Neural cell (in vitro differentiated cells): ENCODE measurements around the gene GPRC5B. TPM values are rescaled to one million over a fixed set of nuclear protein-coding genes. Genes with fewer than 3 reads are reported as not detected.

Source experiments
- H2AFZ ChIP-seq: fragments of 200-600, 300-800 bp; sonication (generic), shearing (Covaris generic); 2 replicates; pipeline ENCODE4 v1.6.0; 2014; ENCODE audit warnings: low read depth, mild to moderate bottlenecking, antibody characterized with exemption, low read length, moderate library complexity
- H3F3A ChIP-seq: fragments of 200-600 bp; shearing (Covaris generic); 2 replicates; pipeline ENCODE4 v1.6.1; 2016; ENCODE audit warnings: mild to moderate bottlenecking, moderate library complexity, mixed read lengths, antibody characterized with exemption, low read length; ENCODE audit not compliant: insufficient read depth, poor library complexity, severe bottlenecking
- H3K27ac ChIP-seq: fragments of 200-600, 300-800 bp; sonication (generic), shearing (Covaris generic); 2 replicates; pipeline ENCODE4 v1.5.1; 2014; ENCODE audit warnings: mild to moderate bottlenecking, low read length, moderate library complexity
- H3K27me3 ChIP-seq: fragments of 300-800, 200-600 bp; sonication (generic), shearing (Covaris generic); 2 replicates; pipeline ENCODE4 v1.6.0; 2014; ENCODE audit warnings: mild to moderate bottlenecking, low read depth, low read length, moderate library complexity; ENCODE audit not compliant: insufficient read depth
- H3K36me3 ChIP-seq: fragments of 300-800, 200-600 bp; sonication (generic), shearing (Covaris generic); 2 replicates; pipeline ENCODE4 v1.5.1; 2014; ENCODE audit warnings: mild to moderate bottlenecking, antibody characterized with exemption, low read length, moderate library complexity; ENCODE audit not compliant: insufficient read depth
- H3K4me2 ChIP-seq: fragments of 300-800, 200-600 bp; sonication (generic), shearing (Covaris generic); 2 replicates; pipeline ENCODE4 v1.6.0; 2014; ENCODE audit warnings: mild to moderate bottlenecking, low read length
- H3K4me3 ChIP-seq: fragments of 300-800, 200-600 bp; sonication (generic), shearing (Covaris generic); 2 replicates; pipeline ENCODE4 v1.5.1; 2014; ENCODE audit warnings: mild to moderate bottlenecking, low read length, moderate library complexity
- H3K79me2 ChIP-seq: fragments of 200-600 bp; shearing (Covaris generic); replicated peaks from 2 replicates; pipeline ENCODE4 v1.6.0; 2014; ENCODE audit warnings: mild to moderate bottlenecking, low read length, moderate library complexity; ENCODE audit not compliant: insufficient read depth
- H3K9ac ChIP-seq: fragments of 300-800, 200-600 bp; sonication (generic), shearing (Covaris generic); 2 replicates; pipeline ENCODE4 v1.6.1; 2016; ENCODE audit warnings: mild to moderate bottlenecking, low read length, mixed read lengths
- H3K9me2 ChIP-seq: fragments of 200-600 bp; shearing (Covaris generic); 2 replicates; pipeline ENCODE4 v1.6.1; 2016; ENCODE audit warnings: mild to moderate bottlenecking, low read length, mixed read lengths; ENCODE audit not compliant: insufficient read depth
- H3K9me3 ChIP-seq: fragments of 200-600, 300-800 bp; sonication (generic), shearing (Covaris generic); 2 replicates; pipeline ENCODE4 v1.6.1; 2016; ENCODE audit warnings: mild to moderate bottlenecking, mixed run types, low read length, moderate library complexity, mixed read lengths
- H4K20me1 ChIP-seq: fragments of 200-600 bp; shearing (Covaris generic); 2 replicates; pipeline ENCODE4 v1.6.1; 2016; ENCODE audit warnings: mild to moderate bottlenecking, mixed run types; ENCODE audit not compliant: insufficient read depth
- CTCF ChIP-seq: fragments of 450-650 bp; IDR thresholded peaks from 2 replicates; pipeline ENCODE4 v1.5.1; 2014; ENCODE audit warnings: antibody characterized with exemption, mild to moderate bottlenecking, moderate library complexity; ENCODE audit not compliant: poor library complexity, severe bottlenecking
- EP300 ChIP-seq: fragments of 450-650 bp; conservative IDR thresholded peaks from 2 replicates; pipeline ENCODE4 v1.6.1; 2014; ENCODE audit warnings: antibody characterized with exemption, mild to moderate bottlenecking, moderate library complexity; ENCODE audit not compliant: poor library complexity, severe bottlenecking
- EZH2 ChIP-seq: fragments of 200-600, 300-800 bp; shearing (Covaris generic), sonication (generic); IDR thresholded peaks from 2 replicates; pipeline ENCODE4 v1.6.1; 2014; ENCODE audit warnings: antibody characterized with exemption, low read length, borderline replicate concordance, mild to moderate bottlenecking; ENCODE audit not compliant: insufficient read depth, poor library complexity, severe bottlenecking
- MXI1 ChIP-seq: fragments of 450-650 bp; conservative IDR thresholded peaks from 2 replicates; pipeline ENCODE4 v1.6.1; 2014; ENCODE audit warnings: antibody characterized with exemption, mild to moderate bottlenecking; ENCODE audit not compliant: poor library complexity, severe bottlenecking
- POLR2AphosphoS5 ChIP-seq: IDR thresholded peaks from 2 replicates; pipeline ENCODE4 v1.6.1; 2012
- RAD21 ChIP-seq: fragments of 450-650 bp; conservative IDR thresholded peaks from 2 replicates; pipeline ENCODE4 v1.6.1; 2014; ENCODE audit warnings: antibody characterized with exemption, mild to moderate bottlenecking, moderate library complexity
- REST ChIP-seq: IDR thresholded peaks from 2 replicates; pipeline ENCODE4 v1.6.1; 2012; ENCODE audit warnings: borderline replicate concordance
- SMC3 ChIP-seq: fragments of 450-650 bp; conservative IDR thresholded peaks from 2 replicates; pipeline ENCODE4 v1.6.1; 2014; ENCODE audit warnings: antibody characterized with exemption, mild to moderate bottlenecking, moderate library complexity; ENCODE audit not compliant: poor library complexity
- TAF1 ChIP-seq: IDR thresholded peaks from 2 replicates; pipeline ENCODE4 v1.6.1; 2012; ENCODE audit warnings: low read depth
- polyA plus RNA-seq: library from polyadenylated mRNA; depleted of rRNA; stranded (reverse); fragments of >200 nt; gene quantifications from 2 replicates; pipeline ENCODE4 v1.2.3, GENCODE V29; 2014

Gene GPRC5B
- polyA plus RNA-seq, 1 donor from 2014 or later, result 25.4 TPM

GRCh38 chr16:19909750-19910322 is 25.2 kb upstream of the GPRC5B start:
- no peaks in the 10 kb centered on the region for H4K20me1 ChIP-seq
- H3K9me3 ChIP-seq, result no peaks in the 10 kb centered on the region
- no peak overlapping the region for H3K27ac ChIP-seq
- H3K4me2 ChIP-seq, result no peak overlapping the region
- H3K9me2 ChIP-seq, result no peaks in the 10 kb centered on the region
- H3K36me3 ChIP-seq, result no peaks in the 10 kb centered on the region
- H3F3A ChIP-seq, result no peaks in the 10 kb centered on the region
- no peaks in the 10 kb centered on the region for H3K79me2 ChIP-seq
- H3K9ac ChIP-seq, result no peak overlapping the region
- TF ChIP-seq POLR2AphosphoS5 (no peak), EP300 (no peak), MXI1 (no peak), RAD21 (no peak), SMC3 (no peak), CTCF (no peak), REST (no peak), TAF1 (no peak), EZH2 (no peak)
- no peak overlapping the region for H3K4me3 ChIP-seq
- no peak overlapping the region for H2AFZ ChIP-seq
- H3K27me3 ChIP-seq, result no peaks in the 10 kb centered on the region

- Histone ChIP-seq H3K9me2 (no peaks in the 10 kb centered on the region), H3K4me3 (no peak overlapping the region), H3F3A (no peaks in the 10 kb centered on the region), H4K20me1 (no peaks in the 10 kb centered on the region), H3K36me3 (no peaks in the 10 kb centered on the region), H2AFZ (no peak overlapping the region), H3K27me3 (no peaks in the 10 kb centered on the region), H3K79me2 (no peaks in the 10 kb centered on the region), H3K4me2 (no peak overlapping the region), H3K27ac (no peak overlapping the region), H3K9ac (no peak overlapping the region), H3K9me3 (no peaks in the 10 kb centered on the region)
- no peak for TF ChIP-seq REST
- no peak for TF ChIP-seq EZH2
- no peak for TF ChIP-seq TAF1
- no peak for TF ChIP-seq MXI1
- TF ChIP-seq SMC3, result no peak
- TF ChIP-seq CTCF, result no peak
- no peak for TF ChIP-seq POLR2AphosphoS5
- no peak for TF ChIP-seq RAD21
- TF ChIP-seq EP300, result no peak
These were observed 24.3 kb upstream of the GPRC5B start for GRCh38 chr16:19908921-19909320.
